Activated CD4-positive, alpha-beta memory T cell treated with anti-CD3 and anti-CD28 coated beads, Interleukin-2, amount 10 ng/mL, durations not matched to agents 7 days and 5 days (primary cell): ENCODE data around the gene MC1R. TPM values are rescaled to one million over a fixed set of nuclear protein-coding genes. Genes with fewer than 3 reads are reported as not detected.
"Not testable (repeated sequence)": the region's sequence is repeated elsewhere in the genome, so short reads cannot be mapped to it uniquely, and the experiment has no call there.

ENCODE experiments used
- CTCF ChIA-PET: fragments of 350-600 bp; sonication (Branson Sonifier 250); formaldehyde crosslinking; loops from one replicate; lab custom pipeline; 2021; ENCODE audit warnings: antibody characterized with exemption, inconsistent platforms; lab: Charles Lee
- POLR2A ChIA-PET: fragments of 350-600 bp; sonication (Branson Sonifier 250); formaldehyde crosslinking; loops from one replicate; lab custom pipeline; 2021; ENCODE audit warnings: antibody characterized with exemption; lab: Charles Lee
- DNase-seq: peaks from one replicate; pipeline ENCODE4 v3.0.0-alpha.2; 2020
- H3K27ac Mint-ChIP-seq: one replicate; pipeline ENCODE4 v1.8.0; 2021; ENCODE audit warnings: mild to moderate bottlenecking, mixed read lengths
- H3K27me3 Mint-ChIP-seq: one replicate; pipeline ENCODE4 v1.8.0; 2021; ENCODE audit warnings: mixed read lengths
- H3K36me3 Mint-ChIP-seq: one replicate; pipeline ENCODE4 v1.8.0; 2021; ENCODE audit warnings: low read depth, mixed read lengths
- H3K4me1 Mint-ChIP-seq: one replicate; pipeline ENCODE4 v1.8.0; 2021; ENCODE audit warnings: mixed read lengths
- H3K4me3 Mint-ChIP-seq: one replicate; pipeline ENCODE4 v1.8.0; 2021; ENCODE audit warnings: mild to moderate bottlenecking, mixed read lengths
- H3K9me3 Mint-ChIP-seq: one replicate; pipeline ENCODE4 v1.8.0; 2021; ENCODE audit warnings: mixed read lengths
- total RNA-seq, 2 experiments: library from RNA; stranded (reverse); gene quantifications; one replicate each; pipeline ENCODE4 v1.2.3, GENCODE V29; 2021

MC1R gene
- total RNA-seq, 2 experiments from 2014 or later, result 3.6 to 4.1 TPM

DNA sequence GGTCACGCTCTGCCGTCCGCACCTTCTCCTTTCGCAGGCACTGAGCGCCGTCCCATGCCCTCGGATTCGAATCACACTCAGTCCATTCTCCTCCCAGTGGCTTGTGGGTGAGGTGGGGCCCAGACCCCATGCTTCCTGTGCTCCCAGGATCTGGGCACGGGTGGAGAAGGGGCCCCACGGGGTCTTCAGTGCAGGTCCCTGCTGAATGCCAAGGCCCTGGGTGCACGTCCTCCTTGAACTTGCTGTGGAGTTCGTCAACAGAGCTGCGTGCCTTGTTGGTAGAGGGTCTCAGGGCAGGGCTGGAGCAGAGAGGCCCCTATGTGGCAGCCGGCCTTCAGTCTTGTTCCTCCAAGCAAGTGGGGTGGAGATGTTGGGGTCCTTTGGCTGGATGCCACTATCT lies 7.3 kb upstream of the MC1R start:
- POLR2A ChIA-PET, result interaction anchor here (1.3 to 1.7 kb wide), 2 partner anchors 7 to 12 kb away, joined by 3 to 6 read pairs; partner anchors contain the start of gene MC1R
- no peaks in the 10 kb centered on the region for H3K27me3 Mint-ChIP-seq

DNA sequence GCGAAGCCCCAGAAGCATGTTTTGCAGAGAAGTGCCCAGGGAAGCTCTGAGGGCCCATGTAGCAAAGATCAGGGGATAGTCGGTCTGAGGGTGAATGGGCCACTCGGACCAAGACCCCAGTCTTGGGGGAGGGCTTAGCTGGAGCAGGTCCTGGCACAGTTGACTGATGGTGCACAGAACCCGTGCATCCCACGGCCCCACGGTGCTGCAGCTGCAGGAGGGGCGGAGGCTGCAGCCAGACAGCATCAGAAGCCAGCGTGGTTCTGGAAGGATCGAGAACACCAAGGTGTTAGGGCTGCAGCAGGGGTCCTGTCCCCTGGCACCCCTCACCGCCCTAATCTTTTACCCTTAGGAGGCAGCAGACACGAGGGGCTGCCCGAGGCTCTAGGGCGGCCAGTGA lies 6.5 kb upstream of the MC1R start:
- POLR2A ChIA-PET, result no interaction called here
- H3K36me3 Mint-ChIP-seq, result peaks cover 35% of the 10 kb centered on the region
- H3K4me1 Mint-ChIP-seq, result peaks cover 12% of the 10 kb centered on the region
- no peak for DNase-seq
- no peak overlapping the region for H3K4me3 Mint-ChIP-seq
- H3K27ac Mint-ChIP-seq, result no peak overlapping the region
- CTCF ChIA-PET, result no interaction called here
- no peaks in the 10 kb centered on the region for H3K27me3 Mint-ChIP-seq
- H3K9me3 Mint-ChIP-seq, result no peaks in the 10 kb centered on the region

More for the DNA sequence above, 7.3 kb upstream of the MC1R start:
- Mint-ChIP-seq H3K9me3 (no peaks in the 10 kb centered on the region), H3K36me3 (peaks cover 43% of the 10 kb centered on the region), H3K4me1 (peaks cover 12% of the 10 kb centered on the region), H3K27ac (no peak overlapping the region), H3K4me3 (no peak overlapping the region)
- CTCF ChIA-PET, result interaction anchor here (1.5 to 2.1 kb wide), 3 partner anchors 11 to 205 kb away, joined by 4 to 11 read pairs (median 11); partner anchors contain the start of gene TUBB3
- no peak for DNase-seq

DNA sequence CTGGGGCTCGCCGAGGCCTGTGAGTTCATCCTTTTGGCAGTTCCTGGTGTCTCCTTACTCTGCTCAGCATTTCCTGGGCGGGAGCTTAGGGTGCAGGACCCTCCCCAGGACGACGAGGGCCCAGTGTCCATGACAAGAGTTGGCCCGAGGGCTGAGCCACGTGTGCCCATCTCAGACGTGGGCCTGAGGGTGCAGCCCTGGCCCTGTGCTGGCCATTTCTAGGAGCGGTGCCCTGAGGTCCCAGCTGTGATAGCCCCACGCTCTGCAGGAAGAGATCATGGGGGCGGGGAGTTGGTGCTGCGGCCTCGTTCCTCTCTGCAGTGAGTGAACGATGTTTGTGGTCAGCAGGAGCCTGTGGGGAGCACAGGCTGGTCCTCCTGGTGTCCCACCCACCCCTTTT lies 6.0 kb upstream of the MC1R start:
- DNase-seq, result no peak
- CTCF ChIA-PET, result interaction anchor here (0.6 kb wide), 1 partner anchor 86 kb away, joined by 3 read pairs; no protein-coding TSS in a partner anchor
- Mint-ChIP-seq H3K27ac (no peak overlapping the region), H3K9me3 (no peaks in the 10 kb centered on the region), H3K27me3 (no peaks in the 10 kb centered on the region), H3K4me1 (peaks cover 17% of the 10 kb centered on the region), H3K4me3 (no peak overlapping the region), H3K36me3 (peaks cover 35% of the 10 kb centered on the region)
- POLR2A ChIA-PET, result no interaction called here

DNA sequence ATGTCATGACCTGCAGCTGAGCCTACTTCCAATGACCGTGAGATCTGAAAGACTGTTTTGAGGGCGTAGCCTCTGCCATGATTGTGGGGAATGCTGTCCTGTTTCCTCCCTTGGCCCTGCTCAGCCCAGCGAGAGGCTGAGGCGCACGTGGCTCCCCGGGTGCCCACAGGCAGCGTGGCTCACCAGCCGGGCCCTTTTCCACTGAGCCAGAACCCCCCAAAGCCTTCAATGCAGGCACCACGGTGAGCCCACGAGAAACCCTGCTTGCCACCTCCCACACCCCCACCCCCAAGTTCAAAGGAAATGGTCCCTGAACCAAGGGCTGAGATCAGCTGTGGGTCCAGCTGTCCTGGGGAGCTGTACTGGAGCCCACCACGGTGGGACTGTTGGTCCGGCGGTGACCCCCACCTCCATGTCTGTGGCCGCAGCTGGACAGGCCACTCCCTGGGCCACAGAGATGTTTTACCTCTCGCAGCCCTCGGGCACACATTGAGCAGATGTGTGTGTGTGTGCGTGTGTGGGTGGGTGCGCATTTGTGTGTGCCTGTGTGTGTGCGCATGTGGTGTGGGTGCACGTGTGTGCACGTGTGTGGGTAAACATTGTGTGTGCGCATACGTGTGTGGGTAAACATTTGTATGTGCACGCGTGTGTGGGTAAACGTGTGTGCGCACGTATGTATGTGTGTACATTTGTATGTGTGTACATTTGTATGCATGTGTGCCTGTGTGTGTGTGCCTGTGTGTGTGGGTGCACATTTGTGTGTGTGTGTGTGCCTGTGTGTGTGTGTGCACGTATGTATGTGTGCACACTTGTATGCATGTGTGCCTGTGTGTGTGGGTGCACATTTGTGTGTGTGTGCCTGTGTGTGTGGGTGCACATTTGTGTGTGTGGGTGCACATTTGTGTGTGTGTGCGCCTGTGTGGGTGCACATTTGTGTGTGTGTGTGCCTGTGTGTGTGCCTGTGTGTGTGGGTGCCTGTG lies 5.0 kb upstream of the MC1R start:
- H3K27me3 Mint-ChIP-seq, result peaks cover 2% of the 10 kb centered on the region
- peaks cover 34% of the 10 kb centered on the region for H3K36me3 Mint-ChIP-seq
- DNase-seq, result no peak
- ChIA-PET POLR2A (no interaction called here), CTCF (interaction anchor here (0.6 kb wide), 2 partner anchors 85 to 99 kb away, joined by 3 read pairs; no protein-coding TSS in a partner anchor)
- no peak overlapping the region for H3K4me3 Mint-ChIP-seq
- peaks cover 26% of the 10 kb centered on the region for H3K4me1 Mint-ChIP-seq
- H3K27ac Mint-ChIP-seq, result no peak overlapping the region
- no peaks in the 10 kb centered on the region for H3K9me3 Mint-ChIP-seq

DNA sequence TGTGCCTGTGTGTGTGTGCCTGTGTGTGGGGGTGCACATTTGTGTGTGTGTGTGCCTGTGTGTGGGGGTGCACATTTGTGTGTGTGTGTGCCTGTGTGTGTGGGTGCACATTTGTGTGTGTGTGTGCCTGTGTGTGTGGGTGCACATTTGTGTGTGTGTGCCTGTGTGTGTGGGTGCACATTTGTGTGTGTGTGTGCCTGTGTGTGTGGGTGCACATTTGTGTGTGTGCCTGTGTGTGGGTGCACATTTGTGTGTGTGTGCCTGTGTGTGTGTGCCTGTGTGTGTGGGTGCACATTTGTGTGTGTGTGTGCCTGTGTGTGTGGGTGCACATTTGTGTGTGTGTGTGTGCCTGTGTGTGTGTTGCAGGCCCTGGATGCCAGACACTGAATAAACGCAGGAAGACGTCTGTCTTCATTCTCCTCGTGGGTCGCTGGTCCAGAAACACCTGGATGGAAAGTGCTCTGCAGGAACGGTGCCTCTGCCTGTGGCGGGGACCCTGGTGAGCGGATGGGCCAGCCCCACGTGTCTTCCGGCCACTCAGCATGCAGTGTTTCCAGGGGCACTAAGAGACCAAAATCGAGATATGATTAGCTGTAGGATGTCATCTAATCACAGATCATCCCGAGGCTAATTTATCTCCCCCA lies 3.9 kb upstream of the MC1R start:
- H3K4me3 Mint-ChIP-seq, H3K9me3 Mint-ChIP-seq, POLR2A ChIA-PET, CTCF ChIA-PET, DNase-seq, H3K27ac Mint-ChIP-seq: not testable (repeated sequence)
- Mint-ChIP-seq H3K4me1 (peaks cover 33% of the 10 kb centered on the region), H3K27me3 (peaks cover 11% of the 10 kb centered on the region), H3K36me3 (peaks cover 26% of the 10 kb centered on the region)

DNA sequence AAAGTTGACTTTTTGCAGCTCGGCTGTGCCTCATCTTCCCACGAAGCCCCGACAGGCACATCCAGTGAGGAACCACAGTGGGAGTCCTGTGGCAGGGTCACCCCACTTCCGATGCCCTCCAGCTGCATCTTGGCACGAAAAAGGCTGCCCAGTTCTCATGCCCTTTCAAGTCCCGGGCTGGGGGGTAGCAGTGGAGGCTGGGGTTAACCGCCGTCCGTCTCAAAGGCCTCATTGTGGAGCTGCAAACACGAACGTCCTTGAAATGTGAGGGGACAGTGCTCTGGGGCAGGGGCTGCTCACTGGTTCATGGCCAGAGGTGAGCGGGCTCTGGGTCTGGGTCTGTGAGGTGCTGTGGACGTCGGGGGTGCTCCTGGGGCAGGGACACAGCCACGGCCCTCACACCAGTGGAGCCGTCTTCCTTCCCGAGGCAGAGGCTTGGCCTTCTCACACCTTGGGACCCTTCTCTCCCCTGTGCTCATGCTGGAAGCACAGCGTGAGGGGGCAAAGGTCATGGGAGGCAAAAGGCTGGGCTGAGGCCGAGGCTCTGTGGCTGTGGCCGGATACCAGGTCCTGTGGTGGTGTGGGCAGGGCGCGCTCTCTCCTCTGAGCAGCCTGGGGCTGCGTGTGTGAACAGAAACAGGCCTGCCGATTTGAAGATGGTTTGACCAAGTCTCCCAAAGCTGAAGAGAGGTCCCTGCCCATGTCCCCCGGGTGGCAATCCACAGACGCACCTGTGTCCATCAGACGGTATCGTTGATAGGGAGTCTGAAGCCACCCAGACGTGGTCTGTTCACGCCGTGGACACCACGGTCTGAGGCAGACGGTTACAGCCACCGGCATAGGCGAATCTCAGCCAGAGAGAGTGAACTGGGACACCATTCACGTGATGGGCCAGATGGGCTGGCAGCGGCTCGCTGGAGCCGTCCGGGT lies 3.1 kb upstream of the MC1R start:
- no peak for DNase-seq
- H3K36me3 Mint-ChIP-seq, result peaks cover 18% of the 10 kb centered on the region
- peaks cover 18% of the 10 kb centered on the region for H3K27me3 Mint-ChIP-seq
- CTCF ChIA-PET, result no interaction called here
- no peak overlapping the region for H3K27ac Mint-ChIP-seq
- no peaks in the 10 kb centered on the region for H3K9me3 Mint-ChIP-seq
- H3K4me3 Mint-ChIP-seq, result no peak overlapping the region
- POLR2A ChIA-PET, result no interaction called here
- H3K4me1 Mint-ChIP-seq, result peaks cover 33% of the 10 kb centered on the region

DNA sequence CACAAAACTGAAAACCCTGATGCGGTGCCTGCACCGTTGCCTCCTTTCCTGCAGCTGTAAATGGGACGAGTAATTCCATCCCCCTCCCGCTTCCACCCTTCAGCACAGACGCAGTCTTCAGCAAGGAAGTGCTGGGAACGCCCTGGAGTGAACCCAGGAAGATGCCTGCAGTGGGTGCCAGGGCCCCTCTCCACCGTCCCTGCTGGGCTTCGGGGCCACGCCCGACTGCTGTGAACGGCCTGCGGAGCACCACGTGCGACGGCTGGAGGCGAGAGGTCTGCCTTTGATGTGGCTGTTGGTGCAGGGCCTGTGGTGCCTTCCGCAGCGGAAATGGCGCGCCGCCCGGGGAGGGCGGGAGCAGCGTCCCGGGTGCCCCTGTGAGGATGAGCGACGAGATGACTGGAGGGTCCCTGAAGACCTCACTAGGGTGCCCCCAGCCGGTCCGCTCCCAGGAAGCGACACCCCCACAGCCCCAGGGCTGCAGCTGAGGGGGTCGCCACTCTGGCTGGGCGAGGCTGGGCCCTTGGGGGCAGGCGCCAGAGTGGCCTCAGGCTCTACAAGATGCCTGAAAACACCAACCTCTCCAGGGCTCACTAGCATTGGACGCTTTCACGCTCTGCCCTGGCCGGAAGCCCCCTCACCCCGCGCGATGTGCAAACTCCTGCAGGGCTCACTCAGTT lies 749 bp upstream of the MC1R start:
- ChIA-PET POLR2A (interaction anchor here (1.0 to 3.4 kb wide), 3 partner anchors 10 to 46 kb away, joined by 3 to 21 read pairs (median 8); partner anchors contain the start of gene TCF25), CTCF (interaction anchor here (0.6 to 1.0 kb wide), 2 partner anchors 8 to 1446 kb away, joined by 5 read pairs; no protein-coding TSS in a partner anchor)
- peaks cover 52% of the 10 kb centered on the region for H3K4me1 Mint-ChIP-seq
- DNase-seq, result peak; percentile 92
- peak overlapping the region; percentile 71 for H3K27ac Mint-ChIP-seq
- peaks cover 29% of the 10 kb centered on the region for H3K27me3 Mint-ChIP-seq
- peaks cover 7% of the 10 kb centered on the region for H3K36me3 Mint-ChIP-seq
- H3K4me3 Mint-ChIP-seq, result peak overlapping the region; percentile 66
- H3K9me3 Mint-ChIP-seq, result no peaks in the 10 kb centered on the region

DNA sequence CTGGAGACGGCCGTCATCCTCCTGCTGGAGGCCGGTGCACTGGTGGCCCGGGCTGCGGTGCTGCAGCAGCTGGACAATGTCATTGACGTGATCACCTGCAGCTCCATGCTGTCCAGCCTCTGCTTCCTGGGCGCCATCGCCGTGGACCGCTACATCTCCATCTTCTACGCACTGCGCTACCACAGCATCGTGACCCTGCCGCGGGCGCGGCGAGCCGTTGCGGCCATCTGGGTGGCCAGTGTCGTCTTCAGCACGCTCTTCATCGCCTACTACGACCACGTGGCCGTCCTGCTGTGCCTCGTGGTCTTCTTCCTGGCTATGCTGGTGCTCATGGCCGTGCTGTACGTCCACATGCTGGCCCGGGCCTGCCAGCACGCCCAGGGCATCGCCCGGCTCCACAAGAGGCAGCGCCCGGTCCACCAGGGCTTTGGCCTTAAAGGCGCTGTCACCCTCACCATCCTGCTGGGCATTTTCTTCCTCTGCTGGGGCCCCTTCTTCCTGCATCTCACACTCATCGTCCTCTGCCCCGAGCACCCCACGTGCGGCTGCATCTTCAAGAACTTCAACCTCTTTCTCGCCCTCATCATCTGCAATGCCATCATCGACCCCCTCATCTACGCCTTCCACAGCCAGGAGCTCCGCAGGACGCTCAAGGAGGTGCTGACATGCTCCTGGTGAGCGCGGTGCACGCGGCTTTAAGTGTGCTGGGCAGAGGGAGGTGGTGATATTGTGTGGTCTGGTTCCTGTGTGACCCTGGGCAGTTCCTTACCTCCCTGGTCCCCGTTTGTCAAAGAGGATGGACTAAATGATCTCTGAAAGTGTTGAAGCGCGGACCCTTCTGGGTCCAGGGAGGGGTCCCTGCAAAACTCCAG lies 1.1 kb downstream of the MC1R start:
- H3K9me3 Mint-ChIP-seq, result no peaks in the 10 kb centered on the region
- H3K4me3 Mint-ChIP-seq, result peak overlapping the region; percentile 21
- peaks cover 36% of the 10 kb centered on the region for H3K27me3 Mint-ChIP-seq
- CTCF ChIA-PET, result interaction anchor here (1.5 kb wide), 1 partner anchor 10 kb away, joined by 3 read pairs; no protein-coding TSS in a partner anchor
- DNase-seq, result no peak
- POLR2A ChIA-PET, result interaction anchor here (3.4 kb wide), 1 partner anchor 47 kb away, joined by 21 read pairs; the partner anchor contains the start of gene TCF25
- peak overlapping the region; percentile 35 for H3K27ac Mint-ChIP-seq
- peaks cover 55% of the 10 kb centered on the region for H3K4me1 Mint-ChIP-seq
- H3K36me3 Mint-ChIP-seq, result peaks cover 2% of the 10 kb centered on the region

DNA sequence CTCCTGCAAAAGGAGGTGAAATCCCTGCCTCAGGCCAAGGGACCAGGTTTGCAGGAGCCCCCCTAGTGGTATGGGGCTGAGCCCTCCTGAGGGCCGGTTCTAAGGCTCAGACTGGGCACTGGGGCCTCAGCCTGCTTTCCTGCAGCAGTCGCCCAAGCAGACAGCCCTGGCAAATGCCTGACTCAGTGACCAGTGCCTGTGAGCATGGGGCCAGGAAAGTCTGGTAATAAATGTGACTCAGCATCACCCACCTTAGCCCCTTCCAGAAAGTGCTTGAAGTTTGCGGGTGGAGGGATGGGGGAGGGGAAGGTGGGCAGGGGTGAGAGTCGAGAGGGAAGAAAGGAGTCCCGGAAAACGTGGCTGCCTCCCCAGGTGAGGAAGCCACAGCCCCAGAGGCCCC lies 2.1 kb downstream of the MC1R start:
- H3K4me1 Mint-ChIP-seq, result peaks cover 59% of the 10 kb centered on the region
- no peak for DNase-seq
- H3K9me3 Mint-ChIP-seq, result no peaks in the 10 kb centered on the region
- H3K27me3 Mint-ChIP-seq, result peaks cover 41% of the 10 kb centered on the region
- H3K4me3 Mint-ChIP-seq, result no peak overlapping the region
- H3K27ac Mint-ChIP-seq, result no peak overlapping the region
- CTCF ChIA-PET, result interaction anchor here (1.5 kb wide), 1 partner anchor 11 kb away, joined by 3 read pairs; no protein-coding TSS in a partner anchor
- H3K36me3 Mint-ChIP-seq, result no peaks in the 10 kb centered on the region
- POLR2A ChIA-PET, result no interaction called here

DNA sequence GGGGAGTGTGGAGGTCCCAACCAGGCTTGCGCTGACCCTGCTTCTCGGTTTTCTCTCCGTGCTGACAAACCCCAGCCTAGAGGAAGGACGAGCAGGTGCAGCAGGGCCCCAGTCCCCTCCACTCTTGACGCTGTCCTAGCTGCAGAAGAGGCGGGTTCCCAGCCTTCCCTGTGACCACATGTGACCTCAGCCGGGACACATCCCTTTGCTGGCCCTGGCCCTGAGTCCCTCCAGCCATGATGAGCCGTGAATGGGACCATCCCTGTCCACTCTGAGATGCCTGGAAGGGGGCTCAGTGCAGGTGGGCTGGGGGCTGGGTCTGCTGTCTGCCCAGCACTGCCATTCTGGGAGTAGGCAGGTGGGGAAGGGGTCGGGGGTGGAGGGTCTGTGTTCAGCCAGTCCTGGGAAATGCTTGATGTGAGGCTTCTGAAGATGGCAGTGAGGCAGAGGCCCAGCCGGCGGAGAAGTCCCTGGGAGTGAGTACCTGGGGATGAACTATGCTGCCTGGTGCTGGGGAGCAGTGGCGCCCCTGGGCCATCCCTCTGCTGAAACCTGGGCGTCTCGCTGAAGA lies 2.6 kb downstream of the MC1R start:
- Mint-ChIP-seq H3K4me3 (peak overlapping the region; percentile 75), H3K27ac (no peak overlapping the region), H3K9me3 (no peaks in the 10 kb centered on the region), H3K4me1 (peaks cover 57% of the 10 kb centered on the region), H3K27me3 (peaks cover 41% of the 10 kb centered on the region), H3K36me3 (no peaks in the 10 kb centered on the region)
- POLR2A ChIA-PET, result interaction anchor here (1.0 to 2.2 kb wide), 6 partner anchors 28 to 198 kb away, joined by 3 to 8 read pairs (median 4); partner anchors contain the start of gene TCF25
- CTCF ChIA-PET, result interaction anchor here (1.5 to 2.2 kb wide), 2 partner anchors 11 kb away, joined by 3 to 11 read pairs; no protein-coding TSS in a partner anchor
- DNase-seq, result no peak
